Keratinocyte (primary cell): Measurements from ENCODE around the gene FANCC.

Source experiments
- CTCF ChIP-seq, 3 experiments: IDR thresholded peaks in 1 of 3; conservative IDR thresholded peaks in 1 of 3; optimal IDR thresholded peaks in 1 of 3; 2 replicates in 2 of 3; 3 replicates in 1 of 3; pipeline versions ENCODE3 to v1.5.1; 2011; ENCODE audit warnings: low read length in 3 of 3, mild to moderate bottlenecking in 3 of 3, moderate library complexity in 2 of 3, control low read depth in 1 of 3, inconsistent platforms in 1 of 3; ENCODE audit not compliant: insufficient read depth in 2 of 3; ENCODE audit errors: extremely low read depth in 1 of 3
- EZH2 ChIP-seq: IDR thresholded peaks from one replicate; pipeline ENCODE4 v1.6.1; 2012; ENCODE audit warnings: inconsistent platforms, mild to moderate bottlenecking, low read length, moderate library complexity

DNA sequence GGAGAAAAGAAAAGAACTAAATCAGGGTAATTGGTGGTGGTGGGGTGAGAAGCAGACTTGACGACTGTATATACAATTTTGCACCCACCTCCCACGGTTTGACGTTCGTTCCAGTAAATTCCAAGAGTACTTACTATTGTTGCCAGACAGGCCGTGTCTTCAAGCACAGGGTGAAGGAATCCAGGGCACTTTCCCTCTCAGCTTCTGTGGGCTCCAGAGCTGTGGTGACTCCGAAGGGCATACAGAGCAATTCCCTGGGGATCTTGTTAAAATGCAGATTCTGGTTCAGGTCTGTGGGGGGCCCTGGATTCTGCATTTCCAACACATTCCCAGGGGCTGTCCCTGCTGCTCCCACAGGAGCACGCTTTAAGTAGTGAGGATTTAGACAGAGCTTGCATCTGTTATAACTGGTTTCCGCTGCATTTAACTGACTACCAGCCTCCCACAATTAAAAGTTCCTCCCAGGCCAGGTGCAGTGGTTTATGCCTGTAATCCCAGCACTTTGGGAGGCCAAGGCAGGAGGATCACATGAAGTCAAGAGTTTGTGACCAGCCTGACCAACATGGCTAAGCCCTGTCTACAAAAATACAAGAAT lies 49.3 kb upstream of the FANCC start:
- TF ChIP-seq CTCF (optimal IDR thresholded peaks at IDR 0.05 in 1 of 3, IDR thresholded peaks at IDR 0.05 in 1 of 3, conservative IDR thresholded peaks at IDR 0.05 in 1 of 3; ENCODE audit: extremely low read depth in 1 of 3, insufficient read depth in 2 of 3, low read length in 3 of 3), result no peak
- no peak for TF ChIP-seq EZH2
